GM23338 (cell line): ENCODE data around the gene ACAD8. TPM values are rescaled to one million over a fixed set of nuclear protein-coding genes. Genes with fewer than 3 reads are reported as not detected.
A peak's percentile ranks its signal among the peaks of the same experiment; 100 is the strongest.

Experiments
- ATAC-seq: fragments of 200-7000 bp; cut with Tn5 transposase; 3 replicates; pipeline ENCODE4 v1.9.1; 2020
- DNase-seq: peaks from one replicate; pipeline ENCODE4 v3.0.0-alpha.2; 2015; ENCODE audit warnings: low spot score
- H2AFZ ChIP-seq: fragments of 200-600 bp; sonication (generic); 2 replicates; pipeline ENCODE4 v1.8.0; 2016; ENCODE audit warnings: antibody characterized with exemption, mild to moderate bottlenecking, moderate library complexity
- H3F3A ChIP-seq: fragments of 200-600 bp; sonication (generic); replicated peaks from 2 replicates; pipeline ENCODE4 v1.8.0; 2017; ENCODE audit warnings: antibody characterized with exemption, mixed run types, low read depth
- H3K27ac ChIP-seq: fragments of 200-600 bp; sonication (generic); 2 replicates; pipeline ENCODE4 v1.6.1; 2016; ENCODE audit warnings: low read depth
- H3K27me3 ChIP-seq: fragments of 200-600 bp; sonication (generic); 2 replicates; pipeline ENCODE4 v1.8.0; 2016; ENCODE audit warnings: mild to moderate bottlenecking, mixed run types, moderate library complexity; ENCODE audit not compliant: insufficient read depth
- H3K36me3 ChIP-seq: fragments of 200-600 bp; sonication (generic); 2 replicates; pipeline ENCODE4 v1.8.0; 2016; ENCODE audit warnings: mild to moderate bottlenecking; ENCODE audit not compliant: insufficient read depth
- H3K4me1 ChIP-seq: fragments of 200-600 bp; sonication (generic); 2 replicates; pipeline ENCODE4 v1.8.0; 2016; ENCODE audit warnings: mild to moderate bottlenecking, moderate library complexity; ENCODE audit not compliant: insufficient read depth
- H3K4me2 ChIP-seq: fragments of 200-600 bp; sonication (generic); 2 replicates; pipeline ENCODE4 v1.7.1; 2017; ENCODE audit warnings: mixed run types
- H3K4me3 ChIP-seq: fragments of 200-600 bp; sonication (generic); 2 replicates; pipeline ENCODE4 v1.6.1; 2016; ENCODE audit warnings: mixed run types
- H3K79me2 ChIP-seq: fragments of 200-600 bp; sonication (generic); replicated peaks from 2 replicates; pipeline ENCODE4 v1.8.0; 2017; ENCODE audit warnings: mild to moderate bottlenecking; ENCODE audit not compliant: insufficient read depth
- H3K9me2 ChIP-seq: fragments of 200-600 bp; sonication (generic); 2 replicates; pipeline ENCODE4 v1.8.0; 2017; ENCODE audit not compliant: insufficient read depth
- H4K20me1 ChIP-seq: fragments of 200-600 bp; sonication (generic); replicated peaks from 2 replicates; pipeline ENCODE4 v1.8.0; 2017; ENCODE audit warnings: mild to moderate bottlenecking; ENCODE audit not compliant: insufficient read depth
- H3K27ac Mint-ChIP-seq: 2 replicates; pipeline ENCODE4 v1.8.0; 2020; ENCODE audit warnings: inconsistent platforms, mild to moderate bottlenecking, moderate library complexity, mixed read lengths
- H3K27me3 Mint-ChIP-seq: 3 replicates; pipeline ENCODE4 v1.8.0; 2022; ENCODE audit warnings: low read depth, mild to moderate bottlenecking, moderate library complexity, mixed read lengths, inconsistent platforms; ENCODE audit not compliant: insufficient read depth, poor library complexity
- H3K36me3 Mint-ChIP-seq: 3 replicates; pipeline ENCODE4 v1.8.0; 2021; ENCODE audit warnings: low read depth, mild to moderate bottlenecking, inconsistent platforms, moderate library complexity, mixed read lengths
- H3K4me1 Mint-ChIP-seq: 3 replicates; pipeline ENCODE4 v1.8.0; 2020; ENCODE audit warnings: mild to moderate bottlenecking, inconsistent platforms, mixed read lengths
- H3K4me3 Mint-ChIP-seq: 3 replicates; pipeline ENCODE4 v1.8.0; 2021; ENCODE audit warnings: moderate library complexity, mild to moderate bottlenecking, inconsistent platforms, mixed read lengths
- H3K9me3 Mint-ChIP-seq: 3 replicates; pipeline ENCODE4 v1.8.0; 2020; ENCODE audit warnings: moderate library complexity, mild to moderate bottlenecking, inconsistent platforms, mixed read lengths
- CTCF ChIP-seq, 2 experiments: fragments of 200-600 bp in 1 of 2; sonication (generic) in 1 of 2; conservative IDR thresholded peaks; 2 replicates each; pipeline versions ENCODE4 v1.5.1 to v1.6.1; 2016 to 2017; ENCODE audit warnings: antibody characterized with exemption in 2 of 2, low read depth in 2 of 2, mild to moderate bottlenecking in 2 of 2, moderate library complexity in 1 of 2
- EZH2 ChIP-seq: fragments of 200-600 bp; sonication (generic); IDR thresholded peaks from one replicate; pipeline ENCODE4 v1.8.0; 2017; ENCODE audit warnings: antibody characterized with exemption, mild to moderate bottlenecking, low read depth; ENCODE audit not compliant: unreplicated experiment
- JUNB ChIP-seq: IDR thresholded peaks from one replicate; pipeline ENCODE4 v1.6.1; 2016; ENCODE audit warnings: antibody characterized with exemption; ENCODE audit not compliant: unreplicated experiment
- POLR2AphosphoS5 ChIP-seq: IDR thresholded peaks from 2 replicates; pipeline ENCODE4 v1.6.1; 2016; ENCODE audit warnings: antibody characterized with exemption, low read depth
- polyA plus RNA-seq: library from polyadenylated mRNA; unstranded; fragments of >200 nt; fragmentation: Nextera tagmentation; extraction: Ambion mirVana; gene quantifications from 2 replicates; pipeline ENCODE4 v1.2.1, GENCODE V29; 2016
- total RNA-seq: library from RNA; depleted of rRNA; stranded (reverse); fragments of >200 nt; shearing (Covaris generic); gene quantifications from 2 replicates; pipeline ENCODE4 v1.2.3, GENCODE V29; 2014
- TF ChIP-seq, protein P1 (sequence below): fragments of 250-450 bp; sonication (Bioruptor Pico); IDR thresholded peaks from 2 replicates; pipeline ENCODE4 v1.5.0; 2020; ENCODE audit warnings: mild to moderate bottlenecking, moderate library complexity

Gene ACAD8
- total and polyA plus RNA-seq, 2 experiments from 2014 or later, result 43.2 to 65.4 TPM

DNA sequence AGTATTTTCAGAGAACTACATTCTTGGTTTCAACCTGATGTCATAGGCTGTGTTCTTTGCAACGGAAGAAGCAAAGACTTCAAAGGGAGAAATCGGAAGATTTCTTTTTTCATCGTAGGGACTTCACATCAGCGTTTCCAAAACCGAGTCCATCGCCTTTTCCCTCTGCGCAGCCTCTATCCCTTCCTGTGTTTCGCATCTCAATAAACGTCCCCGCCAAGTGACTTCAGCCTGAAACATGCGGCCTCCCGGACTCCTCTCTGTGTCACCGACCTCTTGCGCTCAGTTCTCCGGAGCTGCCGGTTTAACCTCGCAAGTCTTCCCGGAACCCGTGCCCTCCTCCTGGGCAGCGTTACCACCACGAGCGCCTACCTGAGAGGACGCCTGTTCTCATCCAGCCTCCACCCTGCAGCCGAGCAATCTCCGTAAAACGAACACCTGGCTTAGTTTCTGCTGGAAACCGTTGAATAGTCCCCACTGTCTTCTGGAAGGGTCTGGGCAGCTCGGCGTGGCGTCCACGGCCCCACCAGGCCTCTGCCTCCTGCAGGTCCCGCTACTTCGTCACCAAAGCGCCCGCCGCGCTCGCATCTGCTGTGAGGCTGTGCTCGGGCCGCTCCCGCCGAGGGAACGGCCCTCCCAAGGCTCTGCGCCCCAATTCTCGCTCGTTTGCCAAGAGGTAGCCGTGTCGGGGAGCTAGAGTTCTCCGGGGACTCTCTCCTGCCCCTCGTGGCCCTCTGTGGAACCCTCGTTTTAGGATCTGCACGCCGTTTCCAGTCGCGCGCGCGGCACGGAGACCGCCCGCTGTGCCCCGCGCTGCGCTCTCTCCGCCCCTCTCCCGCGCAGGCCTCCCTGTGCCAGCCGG, 22.4 kb downstream of the ACAD8 start, which contains the start of gene GLB1L3:
Gene GLB1L3, plus strand, starts transcription at position 846 of the 862 bp plus-strand sequence. CDS start 362 bp downstream, outside the sequence.
- TF ChIP-seq JUNB, result no peak
- TF ChIP-seq CTCF (conservative IDR thresholded peaks at IDR 0.05; ENCODE audit: low read depth in 2 of 2), result peak; percentile 32 to 37
- ATAC-seq (peak; percentile 36), DNase-seq (peak; percentile 74)
- peak within 1 kb of the TSS; percentile 99 for H3K4me3 Mint-ChIP-seq
- H3K9me3 Mint-ChIP-seq, result peaks cover 4% of the 10 kb centered on the region; the same call in 1 of the 3 replicates
- H3K36me3 Mint-ChIP-seq, result peaks cover 52% of the 10 kb centered on the region
- H3K36me3 ChIP-seq, result 0 out of 2 replicates have a peak, but pooled peaks cover 7% of the 10 kb centered on the region
- peak within 1 kb of the TSS; percentile 35; the same call in 1 of the 2 replicates for H3K27ac ChIP-seq
- peaks cover 18% of the 10 kb centered on the region for H3K27me3 Mint-ChIP-seq
- no peaks in the 10 kb centered on the region for H3K27me3 ChIP-seq
- H3K4me3 ChIP-seq, result peak within 1 kb of the TSS; percentile 90
- no peaks in the 10 kb centered on the region for H3K9me2 ChIP-seq
- H3K79me2 ChIP-seq, result peaks cover 65% of the 10 kb centered on the region
- peak within 1 kb of the TSS; percentile 93 for H3K4me2 ChIP-seq
- peaks cover 42% of the 10 kb centered on the region for H3K4me1 ChIP-seq
- H3K4me1 Mint-ChIP-seq, result peaks cover 47% of the 10 kb centered on the region
- H3K27ac Mint-ChIP-seq, result peak within 1 kb of the TSS; percentile 96
- no peaks in the 10 kb centered on the region for H4K20me1 ChIP-seq
- H2AFZ ChIP-seq, result peak within 1 kb of the TSS; percentile 48; the same call in 1 of the 2 replicates
- peaks cover 10% of the 10 kb centered on the region; the same call in 1 of the 2 replicates for H3F3A ChIP-seq

DNA sequence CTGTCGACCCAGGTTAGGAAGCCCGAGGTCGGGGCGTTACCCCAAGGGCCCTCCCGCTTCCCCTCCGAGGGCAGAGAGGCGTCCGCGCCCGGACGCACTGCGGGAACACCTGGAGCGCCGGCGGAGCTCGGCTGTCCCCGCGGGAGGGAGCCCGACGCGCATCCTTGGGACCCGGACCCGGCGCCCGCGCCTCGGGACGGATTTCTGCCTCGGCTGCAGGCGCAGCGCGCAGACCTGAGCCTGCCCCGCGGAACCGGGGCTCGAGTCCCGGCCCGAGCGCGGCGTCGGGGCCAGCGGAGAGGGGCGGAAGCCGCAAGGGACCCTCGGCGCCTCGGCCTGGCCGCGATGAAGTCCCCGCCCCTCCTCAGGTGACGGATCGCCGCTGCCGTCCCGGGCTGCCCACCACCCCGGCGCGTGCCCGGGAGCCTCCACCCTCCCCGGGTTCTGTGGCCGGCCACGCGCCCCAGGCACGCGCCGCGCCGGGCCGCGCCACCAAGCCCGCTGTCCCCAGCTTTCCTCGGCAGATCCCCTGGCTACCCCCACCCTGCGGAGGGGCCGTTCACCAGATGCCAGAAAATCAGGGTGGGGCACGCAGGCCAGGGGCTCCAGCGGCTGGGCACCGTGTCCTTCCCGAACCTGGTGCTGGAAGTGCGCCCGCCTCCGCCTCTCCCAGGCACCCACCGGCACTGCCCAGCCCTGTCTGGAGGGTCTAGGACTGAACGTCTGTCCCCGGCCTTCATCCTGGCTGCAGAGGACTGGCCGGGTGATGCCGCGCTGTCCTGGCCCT, 23.2 kb downstream of the ACAD8 start:
- peaks cover 49% of the 10 kb centered on the region for H3K36me3 Mint-ChIP-seq
- H3F3A ChIP-seq, result peaks cover 10% of the 10 kb centered on the region; the same call in 1 of the 2 replicates
- TF ChIP-seq CTCF (conservative IDR thresholded peaks at IDR 0.05; ENCODE audit: low read depth in 2 of 2), result no peak; a peak in 1 of 4 replicates
- TF ChIP-seq EZH2, result no peak
- no peak for TF ChIP-seq POLR2AphosphoS5
- TF ChIP-seq, protein P1, sequence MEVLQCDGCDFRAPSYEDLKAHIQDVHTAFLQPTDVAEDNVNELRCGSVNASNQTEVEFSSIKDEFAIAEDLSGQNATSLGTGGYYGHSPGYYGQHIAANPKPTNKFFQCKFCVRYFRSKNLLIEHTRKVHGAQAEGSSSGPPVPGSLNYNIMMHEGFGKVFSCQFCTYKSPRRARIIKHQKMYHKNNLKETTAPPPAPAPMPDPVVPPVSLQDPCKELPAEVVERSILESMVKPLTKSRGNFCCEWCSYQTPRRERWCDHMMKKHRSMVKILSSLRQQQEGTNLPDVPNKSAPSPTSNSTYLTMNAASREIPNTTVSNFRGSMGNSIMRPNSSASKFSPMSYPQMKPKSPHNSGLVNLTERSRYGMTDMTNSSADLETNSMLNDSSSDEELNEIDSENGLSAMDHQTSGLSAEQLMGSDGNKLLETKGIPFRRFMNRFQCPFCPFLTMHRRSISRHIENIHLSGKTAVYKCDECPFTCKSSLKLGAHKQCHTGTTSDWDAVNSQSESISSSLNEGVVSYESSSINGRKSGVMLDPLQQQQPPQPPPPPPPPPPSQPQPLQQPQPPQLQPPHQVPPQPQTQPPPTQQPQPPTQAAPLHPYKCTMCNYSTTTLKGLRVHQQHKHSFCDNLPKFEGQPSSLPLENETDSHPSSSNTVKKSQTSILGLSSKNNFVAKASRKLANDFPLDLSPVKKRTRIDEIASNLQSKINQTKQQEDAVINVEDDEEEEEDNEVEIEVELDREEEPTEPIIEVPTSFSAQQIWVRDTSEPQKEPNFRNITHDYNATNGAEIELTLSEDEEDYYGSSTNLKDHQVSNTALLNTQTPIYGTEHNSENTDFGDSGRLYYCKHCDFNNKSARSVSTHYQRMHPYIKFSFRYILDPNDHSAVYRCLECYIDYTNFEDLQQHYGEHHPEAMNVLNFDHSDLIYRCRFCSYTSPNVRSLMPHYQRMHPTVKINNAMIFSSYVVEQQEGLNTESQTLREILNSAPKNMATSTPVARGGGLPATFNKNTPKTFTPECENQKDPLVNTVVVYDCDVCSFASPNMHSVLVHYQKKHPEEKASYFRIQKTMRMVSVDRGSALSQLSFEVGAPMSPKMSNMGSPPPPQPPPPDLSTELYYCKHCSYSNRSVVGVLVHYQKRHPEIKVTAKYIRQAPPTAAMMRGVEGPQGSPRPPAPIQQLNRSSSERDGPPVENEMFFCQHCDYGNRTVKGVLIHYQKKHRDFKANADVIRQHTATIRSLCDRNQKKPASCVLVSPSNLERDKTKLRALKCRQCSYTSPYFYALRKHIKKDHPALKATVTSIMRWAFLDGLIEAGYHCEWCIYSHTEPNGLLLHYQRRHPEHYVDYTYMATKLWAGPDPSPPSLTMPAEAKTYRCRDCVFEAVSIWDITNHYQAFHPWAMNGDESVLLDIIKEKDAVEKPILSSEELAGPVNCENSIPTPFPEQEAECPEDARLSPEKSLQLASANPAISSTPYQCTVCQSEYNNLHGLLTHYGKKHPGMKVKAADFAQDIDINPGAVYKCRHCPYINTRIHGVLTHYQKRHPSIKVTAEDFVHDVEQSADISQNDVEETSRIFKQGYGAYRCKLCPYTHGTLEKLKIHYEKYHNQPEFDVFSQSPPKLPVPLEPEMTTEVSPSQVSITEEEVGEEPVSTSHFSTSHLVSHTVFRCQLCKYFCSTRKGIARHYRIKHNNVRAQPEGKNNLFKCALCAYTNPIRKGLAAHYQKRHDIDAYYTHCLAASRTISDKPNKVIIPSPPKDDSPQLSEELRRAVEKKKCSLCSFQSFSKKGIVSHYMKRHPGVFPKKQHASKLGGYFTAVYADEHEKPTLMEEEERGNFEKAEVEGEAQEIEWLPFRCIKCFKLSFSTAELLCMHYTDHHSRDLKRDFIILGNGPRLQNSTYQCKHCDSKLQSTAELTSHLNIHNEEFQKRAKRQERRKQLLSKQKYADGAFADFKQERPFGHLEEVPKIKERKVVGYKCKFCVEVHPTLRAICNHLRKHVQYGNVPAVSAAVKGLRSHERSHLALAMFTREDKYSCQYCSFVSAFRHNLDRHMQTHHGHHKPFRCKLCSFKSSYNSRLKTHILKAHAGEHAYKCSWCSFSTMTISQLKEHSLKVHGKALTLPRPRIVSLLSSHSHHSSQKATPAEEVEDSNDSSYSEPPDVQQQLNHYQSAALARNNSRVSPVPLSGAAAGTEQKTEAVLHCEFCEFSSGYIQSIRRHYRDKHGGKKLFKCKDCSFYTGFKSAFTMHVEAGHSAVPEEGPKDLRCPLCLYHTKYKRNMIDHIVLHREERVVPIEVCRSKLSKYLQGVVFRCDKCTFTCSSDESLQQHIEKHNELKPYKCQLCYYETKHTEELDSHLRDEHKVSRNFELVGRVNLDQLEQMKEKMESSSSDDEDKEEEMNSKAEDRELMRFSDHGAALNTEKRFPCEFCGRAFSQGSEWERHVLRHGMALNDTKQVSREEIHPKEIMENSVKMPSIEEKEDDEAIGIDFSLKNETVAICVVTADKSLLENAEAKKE, result no peak

More for the DNA sequence above, 23.2 kb downstream of the ACAD8 start:
- Histone ChIP-seq H2AFZ (no peak overlapping the region; the same call in 1 of the 2 replicates), H3K36me3 (0 out of 2 replicates have a peak, but pooled peaks cover 7% of the 10 kb centered on the region), H3K4me3 (peak overlapping the region; percentile 90), H3K27me3 (no peaks in the 10 kb centered on the region), H3K79me2 (peaks cover 57% of the 10 kb centered on the region), H4K20me1 (no peaks in the 10 kb centered on the region), H3K4me2 (peak overlapping the region; percentile 93), H3K9me2 (no peaks in the 10 kb centered on the region), H3K27ac (no peak overlapping the region), H3K4me1 (peaks cover 34% of the 10 kb centered on the region)
- Mint-ChIP-seq H3K27ac (peak overlapping the region; percentile 96; the same call in 1 of the 2 replicates), H3K27me3 (peaks cover 18% of the 10 kb centered on the region), H3K4me1 (peaks cover 43% of the 10 kb centered on the region), H3K9me3 (peaks cover 4% of the 10 kb centered on the region; the same call in 1 of the 3 replicates), H3K4me3 (peak overlapping the region; percentile 99)
- ATAC-seq (peak; percentile 43), DNase-seq (peak; percentile 71)
